GM18511 (cell line): ENCODE data around the gene VPREB3.

Source experiments
- ATAC-seq: cut with Tn5 transposase; IDR thresholded peaks from one replicate; pipeline ENCODE4 v1.9.1; 2021; ENCODE audit warnings: mild to moderate bottlenecking, moderate library complexity; ENCODE audit not compliant: unreplicated experiment

The VPREB3 gene

DNA sequence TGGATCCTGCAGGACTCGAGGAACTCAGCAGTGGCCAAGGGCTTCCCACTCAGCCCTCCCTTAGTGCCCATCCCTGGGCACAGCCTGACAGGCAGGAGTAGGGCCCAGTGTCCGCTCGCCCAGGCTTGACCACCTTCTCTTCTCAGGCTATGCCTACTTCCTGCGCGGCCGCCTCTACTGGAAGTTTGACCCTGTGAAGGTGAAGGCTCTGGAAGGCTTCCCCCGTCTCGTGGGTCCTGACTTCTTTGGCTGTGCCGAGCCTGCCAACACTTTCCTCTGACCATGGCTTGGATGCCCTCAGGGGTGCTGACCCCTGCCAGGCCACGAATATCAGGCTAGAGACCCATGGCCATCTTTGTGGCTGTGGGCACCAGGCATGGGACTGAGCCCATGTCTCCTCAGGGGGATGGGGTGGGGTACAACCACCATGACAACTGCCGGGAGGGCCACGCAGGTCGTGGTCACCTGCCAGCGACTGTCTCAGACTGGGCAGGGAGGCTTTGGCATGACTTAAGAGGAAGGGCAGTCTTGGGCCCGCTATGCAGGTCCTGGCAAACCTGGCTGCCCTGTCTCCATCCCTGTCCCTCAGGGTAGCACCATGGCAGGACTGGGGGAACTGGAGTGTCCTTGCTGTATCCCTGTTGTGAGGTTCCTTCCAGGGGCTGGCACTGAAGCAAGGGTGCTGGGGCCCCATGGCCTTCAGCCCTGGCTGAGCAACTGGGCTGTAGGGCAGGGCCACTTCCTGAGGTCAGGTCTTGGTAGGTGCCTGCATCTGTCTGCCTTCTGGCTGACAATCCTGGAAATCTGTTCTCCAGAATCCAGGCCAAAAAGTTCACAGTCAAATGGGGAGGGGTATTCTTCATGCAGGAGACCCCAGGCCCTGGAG lies 29.3 kb upstream of the VPREB3 start:
- ATAC-seq: no peak

DNA sequence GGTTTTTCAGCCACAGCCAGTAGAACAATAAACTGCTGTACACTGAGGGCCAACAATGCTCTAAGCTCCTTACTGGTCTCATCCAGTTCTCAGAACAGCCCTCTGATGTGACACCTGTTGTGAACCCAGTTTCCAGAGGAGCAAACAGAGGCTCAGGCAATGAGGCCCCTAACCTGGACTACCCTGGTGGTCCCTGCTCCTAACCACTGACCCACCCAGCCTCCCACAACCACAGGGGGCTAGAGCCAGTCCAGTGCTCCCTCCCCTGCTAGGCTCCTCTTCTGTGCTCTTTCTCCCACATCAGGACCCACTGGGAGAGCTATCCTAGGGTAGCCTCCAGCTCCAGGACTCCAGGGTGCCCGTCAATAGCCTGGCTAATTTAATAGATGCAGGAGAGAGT lies 28.5 kb upstream of the VPREB3 start:
- ATAC-seq: no peak

DNA sequence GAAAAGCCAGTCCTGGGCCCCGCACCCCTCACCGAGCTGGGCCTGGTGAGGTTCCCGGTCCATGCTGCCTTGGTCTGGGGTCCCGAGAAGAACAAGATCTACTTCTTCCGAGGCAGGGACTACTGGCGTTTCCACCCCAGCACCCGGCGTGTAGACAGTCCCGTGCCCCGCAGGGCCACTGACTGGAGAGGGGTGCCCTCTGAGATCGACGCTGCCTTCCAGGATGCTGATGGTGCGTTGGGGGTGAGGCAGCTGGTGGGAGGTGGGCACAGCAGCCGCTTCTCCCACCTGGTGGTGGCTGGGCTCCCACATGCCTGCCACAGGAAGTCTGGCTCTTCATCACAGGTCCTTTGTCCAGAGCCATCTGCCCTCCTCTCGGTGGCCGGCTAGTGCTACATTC lies 28.0 kb upstream of the VPREB3 start:
- ATAC-seq: no peak

DNA sequence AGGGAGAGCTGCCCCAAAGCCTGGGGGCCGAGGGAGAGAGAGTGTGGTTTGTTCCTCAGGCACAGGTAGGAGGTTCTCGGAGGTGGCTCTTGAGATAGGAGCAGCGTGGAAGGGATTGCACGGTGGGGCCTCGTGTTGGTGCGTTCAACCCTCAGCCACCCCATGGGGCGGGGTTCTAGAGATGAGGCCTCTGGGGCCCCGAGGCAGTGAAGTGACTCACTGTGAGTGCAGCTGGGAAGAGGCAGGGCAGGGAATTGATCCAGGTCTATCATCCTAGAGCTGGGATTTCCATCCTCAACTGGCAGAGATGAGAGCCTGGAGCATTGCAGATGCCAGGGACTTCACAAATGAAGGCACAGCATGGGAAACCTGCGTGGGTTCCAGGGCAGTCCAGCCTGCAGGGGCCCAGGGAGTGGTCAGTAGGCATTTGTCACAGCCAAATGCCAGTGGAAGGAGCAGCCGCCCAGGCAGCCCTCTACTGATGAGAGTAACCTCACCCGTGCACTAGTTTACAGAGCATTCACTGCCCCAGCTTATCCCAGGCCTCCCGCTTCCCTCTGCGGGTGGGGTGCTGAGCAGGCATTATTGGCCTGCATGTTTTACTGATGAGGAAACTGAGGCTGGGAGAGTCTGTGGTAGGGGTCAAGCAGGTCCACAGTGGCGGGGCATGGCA lies 27.4 kb upstream of the VPREB3 start:
- ATAC-seq: no peak

DNA sequence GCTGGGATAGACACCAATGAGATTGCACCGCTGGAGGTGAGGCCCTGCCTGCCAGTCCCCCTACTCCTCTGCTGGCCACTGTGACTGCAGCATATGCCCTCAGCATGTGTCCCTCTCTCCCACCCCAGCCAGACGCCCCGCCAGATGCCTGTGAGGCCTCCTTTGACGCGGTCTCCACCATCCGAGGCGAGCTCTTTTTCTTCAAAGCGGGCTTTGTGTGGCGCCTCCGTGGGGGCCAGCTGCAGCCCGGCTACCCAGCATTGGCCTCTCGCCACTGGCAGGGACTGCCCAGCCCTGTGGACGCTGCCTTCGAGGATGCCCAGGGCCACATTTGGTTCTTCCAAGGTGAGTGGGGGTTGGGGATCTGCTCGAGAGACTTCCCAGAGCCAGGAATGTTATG lies 26.8 kb upstream of the VPREB3 start:
- ATAC-seq: no peak

DNA sequence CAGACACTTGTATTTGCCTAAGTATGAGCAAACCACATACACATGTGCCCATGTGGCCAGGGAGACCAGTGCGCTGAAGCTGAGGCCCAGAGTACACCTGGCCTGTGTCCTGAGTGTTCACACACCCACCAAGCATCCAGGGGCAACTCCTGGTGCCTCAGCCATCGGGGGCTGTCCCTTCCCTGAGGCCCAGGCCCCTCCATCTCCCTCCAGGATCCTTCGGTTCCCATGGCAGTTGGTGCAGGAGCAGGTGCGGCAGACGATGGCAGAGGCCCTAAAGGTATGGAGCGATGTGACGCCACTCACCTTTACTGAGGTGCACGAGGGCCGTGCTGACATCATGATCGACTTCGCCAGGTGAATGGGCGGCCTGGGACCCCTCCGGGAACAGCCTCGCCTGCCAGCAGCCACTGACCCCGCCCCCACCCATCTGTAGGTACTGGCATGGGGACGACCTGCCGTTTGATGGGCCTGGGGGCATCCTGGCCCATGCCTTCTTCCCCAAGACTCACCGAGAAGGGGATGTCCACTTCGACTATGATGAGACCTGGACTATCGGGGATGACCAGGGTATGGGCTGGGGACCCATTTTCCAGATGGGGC lies 26.0 kb upstream of the VPREB3 start:
- no peak for ATAC-seq

DNA sequence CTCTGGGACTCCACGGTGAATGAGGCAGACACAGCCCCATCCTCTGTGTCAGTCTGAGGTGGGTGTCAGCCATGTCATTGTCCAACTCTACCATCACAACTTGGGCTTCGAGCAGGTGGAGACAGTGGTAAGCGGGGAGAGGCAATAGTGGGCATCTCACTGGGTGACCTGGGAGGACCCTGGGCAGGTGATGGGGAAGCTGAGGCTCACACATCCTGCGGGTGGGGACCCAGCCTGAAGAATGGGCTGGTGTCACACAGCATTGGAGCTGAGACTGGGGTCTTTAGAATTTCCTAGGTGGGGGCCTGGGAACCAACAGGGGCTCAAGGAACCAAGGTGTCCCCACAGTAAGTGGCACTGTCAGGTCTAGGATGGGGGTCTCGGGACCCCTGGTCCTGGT lies 25.5 kb upstream of the VPREB3 start:
- ATAC-seq: no peak

DNA sequence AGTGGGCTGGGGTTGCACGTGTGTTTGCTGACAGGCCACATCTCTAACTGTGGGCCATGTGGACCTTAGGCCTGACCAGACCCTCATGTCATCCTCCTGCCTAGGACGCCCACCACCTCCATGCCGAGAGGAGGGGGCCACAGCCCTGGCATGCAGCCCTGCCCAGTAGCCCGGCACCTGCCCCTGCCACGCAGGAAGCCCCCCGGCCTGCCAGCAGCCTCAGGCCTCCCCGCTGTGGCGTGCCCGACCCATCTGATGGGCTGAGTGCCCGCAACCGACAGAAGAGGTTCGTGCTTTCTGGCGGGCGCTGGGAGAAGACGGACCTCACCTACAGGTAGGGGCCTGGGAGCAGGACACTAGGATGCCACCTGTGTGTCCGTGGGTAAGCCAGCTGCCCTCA lies 24.9 kb upstream of the VPREB3 start:
- no peak for ATAC-seq

DNA sequence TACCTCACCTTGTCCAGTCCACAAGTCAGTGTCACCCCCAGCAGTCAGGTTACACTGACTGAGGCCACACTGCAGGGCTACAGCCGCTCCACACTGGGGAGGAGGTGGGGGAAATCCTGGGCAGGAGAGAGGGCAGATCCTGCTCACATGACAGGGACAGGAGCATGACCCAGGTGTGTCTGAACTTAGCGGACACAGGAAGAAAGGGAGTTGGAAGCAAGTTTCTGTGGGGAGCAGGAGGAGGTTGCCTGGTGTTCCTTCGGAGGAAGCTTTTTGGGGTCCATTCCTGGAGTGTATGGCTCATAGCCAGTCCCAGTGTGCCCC lies 24.3 kb upstream of the VPREB3 start:
- no peak for ATAC-seq

DNA sequence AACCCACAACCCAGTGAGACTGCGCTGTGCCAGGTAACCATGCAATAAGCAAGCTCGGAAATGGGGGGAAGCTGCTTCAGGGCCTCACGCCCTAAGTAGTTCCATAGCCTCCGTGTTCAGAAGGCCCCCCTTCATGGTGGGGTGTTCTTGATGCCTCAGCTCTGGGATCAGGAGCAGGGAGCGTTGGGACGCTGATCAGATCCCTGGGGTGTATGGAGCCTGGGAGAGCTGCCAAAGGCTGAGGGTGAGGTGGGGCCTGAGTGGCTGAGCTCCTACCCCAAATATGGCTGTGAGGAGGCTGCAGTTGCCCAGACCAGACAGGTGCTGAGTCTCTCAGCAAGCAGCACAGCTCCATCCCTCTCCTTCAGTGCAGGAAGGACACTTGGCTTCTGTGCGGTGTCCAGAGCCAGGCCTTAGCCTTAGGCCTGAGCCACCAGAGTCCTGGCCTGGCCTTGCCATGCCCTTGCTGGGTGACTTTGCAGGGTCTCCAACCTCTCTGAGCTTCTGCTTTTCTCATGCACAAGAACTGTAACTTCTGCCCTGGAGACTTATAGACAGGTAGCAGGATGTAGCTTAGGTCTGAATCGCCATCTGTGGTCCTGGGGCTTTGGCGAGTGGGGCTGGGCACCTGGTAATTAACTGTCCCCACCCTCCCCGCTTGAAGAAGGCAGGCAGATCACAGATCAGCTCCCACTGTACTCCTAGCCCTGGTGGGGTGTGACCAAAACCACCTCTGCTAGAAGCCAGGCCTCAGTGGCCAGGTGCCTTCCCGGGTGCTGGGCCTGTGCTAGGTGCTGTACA lies 23.8 kb upstream of the VPREB3 start:
- no peak for ATAC-seq

DNA sequence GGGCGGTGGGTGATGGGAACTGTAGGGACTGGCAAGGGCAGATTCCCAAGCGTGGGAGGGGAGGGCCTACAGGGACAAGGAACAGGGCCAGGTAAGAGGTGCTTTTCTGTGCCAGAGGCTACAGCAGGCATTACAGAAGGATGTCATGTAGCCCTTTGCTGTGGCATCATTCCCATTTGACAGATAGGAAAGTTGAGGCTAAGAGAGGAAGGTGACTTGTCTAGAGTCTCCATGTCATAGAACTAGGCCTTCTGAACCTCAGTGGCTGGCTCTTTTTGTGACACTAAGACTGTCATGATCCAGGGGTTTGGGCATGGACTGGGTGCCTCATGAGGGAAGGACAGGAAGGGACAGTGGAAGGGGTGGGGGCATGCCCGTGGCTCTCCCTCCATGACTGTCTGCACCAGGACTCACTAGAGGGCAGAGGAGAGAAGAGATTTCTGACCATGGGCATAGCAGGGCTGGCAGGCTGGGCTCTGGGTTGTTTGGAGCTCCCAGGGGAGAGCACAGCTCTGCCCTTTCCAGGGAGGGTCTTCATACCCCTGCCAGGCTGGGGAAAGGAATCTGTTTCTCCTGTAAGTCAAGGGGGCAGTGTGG lies 21.7 kb upstream of the VPREB3 start:
- ATAC-seq: no peak

DNA sequence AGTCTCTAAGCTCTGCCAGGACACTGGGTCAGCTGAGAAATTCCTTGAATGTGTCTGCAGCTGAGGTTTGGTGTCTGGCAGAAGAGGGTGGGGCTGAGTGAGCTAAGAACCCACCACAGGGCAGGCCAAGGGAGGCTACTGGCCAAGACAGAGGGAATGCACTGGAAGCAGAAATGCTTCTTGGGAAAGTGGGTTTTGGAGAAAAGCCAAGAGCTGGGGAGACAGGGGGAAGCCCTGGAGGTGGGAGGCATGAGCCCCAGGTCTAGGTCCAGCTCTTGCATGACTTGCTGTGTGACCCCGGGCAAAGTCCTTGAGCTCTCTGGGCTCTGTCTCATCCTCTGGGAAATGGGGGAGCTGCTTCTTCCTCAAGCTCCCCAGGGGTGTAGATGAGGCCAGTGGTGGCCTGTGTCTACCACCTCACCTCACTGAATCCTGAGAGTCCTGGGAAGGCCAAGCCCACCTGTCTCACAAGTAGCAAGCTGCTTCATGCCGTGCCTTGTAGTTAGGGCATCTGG lies 20.8 kb upstream of the VPREB3 start:
- ATAC-seq: no peak

DNA sequence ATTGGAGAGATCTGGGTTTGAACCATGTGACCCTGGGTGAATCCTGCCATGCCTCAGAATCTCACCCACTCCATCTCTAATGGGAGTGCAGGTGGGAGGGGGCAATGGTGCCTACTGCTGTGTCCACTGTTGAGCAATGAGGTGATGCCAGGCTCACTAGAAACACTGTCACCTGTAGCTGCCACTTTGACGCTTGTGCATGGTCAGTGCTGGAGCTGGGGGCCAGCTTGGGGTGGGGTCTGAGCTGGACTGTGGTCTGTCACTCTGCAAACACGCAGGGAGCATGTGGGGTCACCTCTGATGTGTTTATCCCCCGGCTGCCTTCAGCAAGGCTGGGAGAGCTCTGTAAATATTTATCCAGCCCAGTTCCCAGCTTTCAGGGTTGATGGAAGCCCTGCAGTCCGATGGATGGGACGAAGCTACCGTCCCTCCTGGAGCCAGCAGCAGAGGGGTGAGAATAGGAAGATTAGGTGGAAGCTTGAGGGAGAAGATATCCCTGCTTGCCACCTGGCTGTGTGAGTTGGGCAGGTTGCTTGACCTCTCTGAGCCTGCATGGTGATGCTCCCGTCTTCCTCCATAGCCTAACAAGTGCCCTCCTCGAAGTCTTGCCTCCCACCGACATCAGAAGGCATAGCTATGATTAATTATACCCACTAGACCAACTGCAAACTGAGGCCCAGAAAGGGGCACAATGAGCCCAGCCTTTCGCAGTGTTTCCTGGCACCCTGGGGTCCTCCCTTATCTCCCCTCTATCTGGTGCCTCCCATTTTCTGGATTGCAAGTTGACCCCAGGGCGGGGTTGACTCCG lies 20.1 kb upstream of the VPREB3 start:
- no peak for ATAC-seq

DNA sequence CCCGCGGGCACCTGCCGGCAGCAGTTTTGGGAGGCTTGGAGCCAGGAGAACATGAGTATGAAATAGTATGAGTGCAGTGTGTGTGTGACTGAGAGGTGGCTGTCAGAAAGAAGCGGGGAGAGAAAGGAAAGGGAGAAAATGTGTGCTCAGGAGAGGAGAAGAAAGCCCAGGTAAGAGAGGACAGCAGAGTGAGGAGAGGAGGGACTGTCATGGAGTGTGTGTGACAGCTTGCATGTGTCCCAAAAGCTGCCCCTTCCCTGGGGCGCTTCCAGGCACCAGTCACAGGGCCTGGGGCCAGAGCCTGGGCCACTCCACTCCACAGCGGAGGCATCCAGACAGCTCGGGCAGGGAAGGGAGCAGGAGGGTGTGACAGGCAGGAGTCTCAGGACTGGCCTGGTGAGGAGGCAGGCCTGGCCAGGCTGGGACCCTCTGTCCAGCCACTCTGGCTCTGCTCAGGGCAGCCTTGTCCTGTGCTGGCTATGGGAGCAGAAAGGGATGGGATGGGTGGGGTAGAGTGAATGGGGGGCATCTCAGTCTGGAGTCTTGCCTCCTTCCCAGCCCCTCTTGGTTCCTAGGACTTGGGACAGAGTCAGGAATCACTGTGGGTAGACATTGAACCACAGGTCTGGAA lies 19.4 kb upstream of the VPREB3 start:
- no peak for ATAC-seq

DNA sequence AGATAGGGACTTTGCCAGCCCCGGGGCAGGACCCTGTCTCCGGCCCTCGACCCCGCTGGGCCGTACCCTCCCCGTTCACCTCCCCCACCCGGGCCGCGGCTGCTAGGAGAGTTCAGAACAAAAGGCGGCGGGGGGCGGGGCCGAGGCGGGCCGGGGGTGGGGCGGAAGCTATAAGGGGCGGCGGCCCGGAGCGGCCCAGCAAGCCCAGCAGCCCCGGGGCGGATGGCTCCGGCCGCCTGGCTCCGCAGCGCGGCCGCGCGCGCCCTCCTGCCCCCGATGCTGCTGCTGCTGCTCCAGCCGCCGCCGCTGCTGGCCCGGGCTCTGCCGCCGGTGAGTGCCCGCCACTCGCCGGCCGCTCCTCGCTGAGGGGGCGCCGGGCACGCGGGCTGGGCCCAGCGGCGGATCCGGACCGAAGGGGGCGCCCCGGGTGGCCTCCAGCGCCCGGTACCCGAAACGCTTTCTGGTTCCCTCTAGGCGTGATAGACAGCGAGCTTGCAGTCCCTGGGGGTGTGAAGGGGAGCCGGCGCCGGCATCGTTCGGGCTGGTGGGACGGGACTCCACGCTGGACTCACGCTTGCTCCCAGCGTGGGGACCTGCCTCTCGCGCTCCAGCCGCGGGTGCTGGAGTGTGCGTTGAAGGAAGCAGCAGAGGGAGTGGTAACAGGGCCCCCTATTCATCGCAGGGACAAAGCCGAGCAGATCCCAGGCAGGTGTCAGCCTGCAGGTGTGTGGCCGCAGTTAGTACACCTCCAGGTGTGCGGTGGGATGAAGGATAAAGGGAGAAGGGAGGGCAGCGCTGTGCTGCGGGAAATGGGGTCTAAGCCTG lies 18.6 kb upstream of the VPREB3 start, which contains the start of gene MMP11:
MMP11 (plus strand) TSS at position 201 of the 825 bp plus-strand sequence; CDS start at position 223, 22 bp downstream.
- no peak for ATAC-seq

DNA sequence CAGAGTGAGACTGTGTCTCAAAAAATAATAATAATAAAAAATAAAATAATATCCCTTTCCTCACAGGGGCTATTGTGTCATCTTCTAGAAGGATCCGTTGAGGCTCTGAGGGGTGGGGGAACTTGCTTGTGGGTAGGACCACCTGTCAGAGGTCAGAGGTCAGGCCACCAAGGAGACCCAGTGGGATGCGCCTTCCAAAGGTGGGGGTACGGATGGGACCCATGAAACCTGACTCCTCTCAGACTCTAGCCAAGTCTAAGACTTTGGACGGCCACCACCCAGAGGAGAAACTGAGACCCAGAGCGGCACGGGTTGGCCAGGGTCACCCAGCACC lies 18.1 kb upstream of the VPREB3 start:
- ATAC-seq: no peak

DNA sequence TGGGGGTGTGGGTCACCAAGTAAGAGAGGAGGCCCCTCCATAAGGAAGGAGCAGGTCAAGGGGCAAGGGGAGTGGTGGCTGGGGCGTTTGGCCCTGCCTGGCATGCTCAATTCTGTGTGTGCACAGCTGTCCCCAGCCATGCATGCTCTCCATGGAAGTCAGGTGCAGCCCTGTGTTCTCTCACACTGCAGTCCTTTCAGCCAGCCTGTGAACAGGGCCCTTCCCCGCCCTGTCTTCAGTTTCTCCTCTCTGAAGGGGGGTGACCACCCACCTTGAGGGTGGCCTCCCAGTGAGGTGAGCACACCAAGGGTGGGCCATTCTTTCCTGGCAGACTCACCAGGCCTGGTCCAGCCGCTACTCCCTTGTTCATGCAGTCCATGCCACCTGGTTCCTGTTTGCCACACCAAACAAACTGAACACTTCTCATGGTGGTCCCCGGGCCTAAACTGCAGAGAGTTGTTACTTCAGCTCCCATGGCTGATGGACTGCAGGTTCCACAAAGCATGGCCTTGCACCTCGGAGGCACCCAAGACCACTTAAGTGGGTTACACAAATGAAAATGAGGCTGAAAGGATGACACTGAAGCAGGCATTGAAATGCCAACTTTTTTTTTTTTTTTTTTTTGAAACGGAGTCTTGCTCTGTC lies 15.2 kb upstream of the VPREB3 start:
- no peak for ATAC-seq
